ENCODE measurements around the gene TAF9.
"Not testable (repeated sequence)": the region's sequence is repeated elsewhere in the genome, so short reads cannot be mapped to it uniquely, and the experiment has no call there.

Gene TAF9

DNA sequence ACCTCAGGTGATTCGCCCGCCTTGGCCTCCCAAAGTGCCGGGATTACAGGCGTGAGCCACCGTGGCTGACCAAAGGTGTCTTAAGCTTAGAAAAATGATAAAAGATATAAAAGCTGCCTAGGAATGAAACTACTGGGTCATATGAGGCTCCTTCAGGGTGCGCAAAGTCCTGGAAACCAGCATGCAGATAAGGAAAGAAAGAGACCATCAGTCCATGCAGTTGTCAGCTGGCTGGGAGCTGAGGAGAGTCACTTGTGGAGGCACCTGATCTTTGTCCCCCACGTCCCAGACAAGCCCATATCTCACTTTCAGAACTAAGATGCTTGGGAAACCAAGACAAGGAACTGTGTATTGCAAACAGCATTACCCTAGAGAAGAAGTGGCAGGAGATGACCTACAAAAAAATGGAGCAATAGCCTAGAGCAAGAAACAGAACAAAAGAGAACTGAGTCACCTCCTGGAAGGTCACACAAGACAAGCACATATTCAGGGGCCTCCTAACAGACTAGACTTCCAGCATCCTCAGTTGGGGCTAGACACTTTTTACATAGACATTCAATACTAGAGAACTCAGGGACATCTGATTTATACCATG, 33.9 kb downstream of the TAF9 start:
- DNase-seq (ENCODE audit: low read depth, low spot score): no peak

DNA sequence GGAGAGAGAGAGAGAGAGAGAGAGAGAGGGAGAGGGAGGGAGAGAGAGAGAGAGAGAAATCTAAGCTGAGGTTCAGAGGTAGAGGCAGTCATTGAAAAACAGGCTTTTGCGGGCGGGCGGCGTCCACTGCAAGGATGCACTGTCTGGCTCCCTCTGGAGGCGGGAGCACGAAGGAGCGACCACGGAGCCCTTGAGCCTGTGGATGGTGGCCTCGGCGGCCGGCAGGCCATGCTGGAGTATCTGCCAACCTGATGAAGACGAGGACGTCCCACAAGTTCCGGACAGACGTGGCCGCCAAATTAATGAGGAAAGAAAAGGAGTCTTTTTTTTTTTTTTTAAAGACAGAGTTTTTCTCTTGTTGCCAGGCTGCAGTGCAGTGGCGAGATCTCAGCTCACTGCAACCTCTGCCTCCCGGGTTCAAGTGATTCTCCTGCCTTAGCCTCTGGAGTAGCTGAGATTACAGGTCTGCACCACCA, 34.5 kb downstream of the TAF9 start:
- peak; percentile 22 for DNase-seq (ENCODE audit: low read depth, low spot score)

DNA sequence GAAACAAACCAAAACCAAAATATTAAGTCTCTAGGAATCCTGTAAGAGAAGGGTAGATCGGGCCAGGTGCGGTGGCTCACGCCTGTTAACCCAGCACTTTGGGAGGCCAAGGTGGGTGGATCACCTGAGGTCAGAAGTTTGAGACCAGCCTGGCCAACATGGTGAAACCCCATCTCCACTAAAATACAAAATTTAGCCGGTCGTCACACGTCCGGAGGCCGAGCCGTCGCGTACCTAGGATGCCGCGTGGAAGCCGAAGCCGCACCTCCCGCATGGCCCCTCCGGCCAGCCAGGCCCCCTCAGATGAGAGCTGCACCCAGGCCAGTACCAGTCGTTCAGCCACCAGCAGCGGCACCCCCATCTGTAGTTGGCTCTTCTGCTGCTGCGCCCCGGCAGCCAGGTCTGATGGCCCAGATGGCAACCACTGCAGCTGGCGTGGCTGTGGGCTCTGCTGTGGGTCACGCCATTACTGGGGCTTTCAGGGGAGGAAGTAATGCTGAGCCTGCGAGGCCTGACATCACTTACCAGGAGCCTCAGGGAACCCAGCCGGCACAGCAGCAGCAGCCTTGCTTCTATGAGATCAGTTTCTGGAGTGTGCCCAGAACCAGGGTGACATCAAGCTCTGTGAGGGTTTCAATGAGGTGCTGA, 35.5 kb downstream of the TAF9 start:
- not testable (repeated sequence) for DNase-seq (ENCODE audit: low read depth, low spot score)

DNA sequence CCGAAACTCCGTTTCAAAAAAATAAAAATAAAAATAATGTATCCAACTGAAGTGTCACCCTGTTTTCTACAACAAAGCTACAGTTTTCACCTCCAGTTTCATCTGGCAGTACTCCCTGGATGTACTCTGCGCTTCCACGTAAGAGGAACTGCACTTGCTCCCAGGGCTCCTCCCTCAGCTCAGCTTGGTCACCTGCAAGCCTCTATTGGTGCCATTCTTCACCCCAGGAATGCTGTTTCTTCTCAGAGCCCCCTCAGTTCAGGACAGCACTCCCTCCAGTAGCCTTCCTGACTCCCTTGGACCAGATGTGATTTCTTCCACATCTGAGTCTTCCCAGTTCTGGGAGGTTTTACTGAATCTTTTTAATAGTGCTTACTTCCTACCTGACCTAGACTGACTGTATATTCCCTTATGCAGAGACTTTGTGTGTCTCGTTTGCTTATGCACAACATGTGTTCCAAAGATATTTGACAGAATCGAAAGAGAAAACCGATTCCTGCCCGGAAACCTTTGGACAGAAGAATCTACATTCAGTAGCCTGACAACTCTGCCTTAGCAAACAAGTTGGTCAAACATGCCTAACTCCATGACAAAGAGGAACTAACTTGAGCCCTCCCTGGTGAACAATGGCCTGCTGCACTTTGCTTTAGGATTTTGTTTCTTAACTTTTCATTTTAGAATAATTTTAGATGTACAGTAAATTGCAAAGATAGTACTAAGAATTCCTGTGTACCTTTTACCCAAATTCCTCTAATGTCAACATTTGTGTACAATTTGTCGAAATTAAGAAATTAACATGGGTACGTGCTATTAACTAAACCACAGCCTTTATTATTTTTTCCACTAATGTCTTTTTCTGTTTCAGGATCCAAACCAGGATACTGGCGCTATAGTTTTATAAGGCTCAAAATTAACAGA, 37.5 kb downstream of the TAF9 start:
- no peak for DNase-seq (ENCODE audit: low read depth, low spot score)

DNA sequence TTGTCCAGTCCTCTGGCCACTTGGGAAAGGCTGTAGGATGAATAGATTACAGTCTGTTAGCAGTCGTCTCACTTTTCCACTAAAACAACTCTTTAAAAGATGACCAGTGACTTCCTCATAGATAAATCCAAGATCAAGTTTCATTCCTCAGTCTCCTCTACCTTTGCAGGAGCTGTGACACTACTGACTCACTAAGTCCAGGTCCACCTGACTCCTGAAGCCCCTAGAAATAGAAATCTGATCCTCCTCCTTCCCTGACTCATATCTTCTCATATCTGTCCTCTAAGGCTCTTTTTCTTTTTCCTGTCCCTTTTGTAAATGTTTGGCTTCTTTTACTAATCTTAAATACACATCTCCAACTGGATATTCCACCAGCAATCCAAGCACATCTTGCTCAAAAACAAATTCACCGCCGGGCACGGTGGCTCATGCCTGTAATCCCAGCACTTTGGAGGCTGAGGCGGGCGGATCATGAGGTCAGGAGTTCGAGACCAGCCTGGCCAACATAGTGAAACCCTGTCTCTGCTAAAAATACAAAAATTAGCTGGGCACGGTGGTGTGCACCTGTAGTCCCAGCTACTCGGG, 39.3 kb downstream of the TAF9 start:
- DNase-seq (ENCODE audit: low read depth, low spot score): no peak

DNA sequence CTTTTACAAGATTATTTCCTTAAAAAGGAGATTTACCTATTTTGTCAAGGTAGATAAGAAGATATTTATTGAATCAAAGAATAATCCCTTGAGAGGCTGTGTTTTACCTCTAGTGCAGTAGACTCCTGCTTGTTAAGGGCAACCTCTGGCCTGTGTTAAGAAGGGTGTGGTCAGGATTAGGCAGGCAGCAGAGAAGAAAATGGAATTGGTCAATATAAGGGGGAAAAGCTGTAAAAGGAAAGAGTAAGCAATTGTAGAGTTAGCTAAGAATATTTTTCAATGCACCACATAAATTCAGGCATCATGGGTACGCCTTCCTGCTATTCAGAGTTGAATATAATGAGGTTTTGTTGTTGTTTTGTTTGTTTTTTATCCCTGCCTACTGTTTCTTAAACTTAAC, 43.0 kb downstream of the TAF9 start:
- no peak for DNase-seq (ENCODE audit: low read depth, low spot score)

DNA sequence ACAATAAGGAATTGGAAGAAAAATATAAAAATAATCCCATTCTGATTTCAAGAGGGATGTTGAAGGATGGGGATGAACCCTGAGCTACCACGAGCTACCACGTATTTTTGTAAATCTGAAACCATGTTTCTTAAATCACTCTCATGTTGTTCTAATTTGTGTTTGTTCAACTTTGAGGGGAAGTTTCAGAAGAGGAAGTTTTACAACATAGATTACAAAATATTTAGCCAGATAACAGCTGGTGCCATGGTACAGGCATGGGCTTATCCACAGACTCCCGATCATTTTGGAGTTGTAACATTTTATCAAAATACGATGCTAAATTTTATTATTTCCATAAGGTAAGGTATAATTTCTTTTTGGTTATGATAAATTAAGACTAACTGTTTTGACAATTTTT, 51.9 kb downstream of the TAF9 start:
- no peak for DNase-seq (ENCODE audit: low read depth, low spot score)

DNA sequence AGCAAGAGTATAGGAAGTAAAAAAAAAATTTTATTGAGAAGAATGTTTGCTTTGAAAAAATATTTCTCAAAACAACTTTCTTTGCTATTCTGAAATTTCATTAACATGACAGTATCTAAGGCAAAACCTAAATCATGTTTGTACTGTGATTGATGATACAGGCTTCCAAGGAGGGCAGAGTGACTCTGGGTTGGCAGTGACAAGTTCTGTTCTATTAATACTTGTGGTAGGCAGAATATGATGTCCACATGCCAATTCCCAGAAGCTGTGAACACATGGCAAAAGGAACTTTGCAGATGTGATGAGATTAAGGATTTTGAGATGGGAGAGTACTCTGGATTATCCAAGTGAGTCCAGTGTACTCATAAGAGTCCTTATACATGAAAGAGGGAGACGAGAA, 53.3 kb downstream of the TAF9 start:
- no peak for DNase-seq (ENCODE audit: low read depth, low spot score)
